PC-3 (cell line): ENCODE data around the gene SLC2A13. TPM values are rescaled to one million over a fixed set of nuclear protein-coding genes. Genes with fewer than 3 reads are reported as not detected.

ENCODE experiments used
- ATAC-seq: fragments of 200-7000 bp; cut with Tn5 transposase; 2 replicates; pipeline ENCODE4 v1.9.1; 2020; ENCODE audit warnings: mild to moderate bottlenecking, moderate library complexity
- BruUV-seq: library from RNA; stranded (reverse); fragments of 400-500 nt; replicated peaks from 2 replicates; lab custom pipeline; 2021; lab: Mats Ljungman, UMichigan
- CTCF ChIA-PET: fragments of 300-600 bp; sonication (Branson Sonifier 250); formaldehyde crosslinking; loops from one replicate; lab custom pipeline; 2022; ENCODE audit warnings: antibody characterized with exemption; lab: Charles Lee
- POLR2A ChIA-PET: fragments of 300-600 bp; sonication (Branson Sonifier 250); formaldehyde crosslinking; loops from one replicate; lab custom pipeline; 2022; ENCODE audit warnings: antibody characterized with exemption; ENCODE audit not compliant: unreplicated experiment; lab: Charles Lee
- DNase-seq: peaks from one replicate; pipeline ENCODE4 v3.0.0-alpha.2; 2015
- H2AFZ ChIP-seq: fragments of 300-600 bp; sonication (generic); 2 replicates; pipeline ENCODE4 v1.6.0; 2016; ENCODE audit warnings: antibody characterized with exemption, low read length
- H3F3A ChIP-seq: fragments of 300-600 bp; sonication (generic); one replicate; pipeline ENCODE4 v1.6.0; 2017; ENCODE audit warnings: antibody characterized with exemption, low read length, control low read depth, mild to moderate bottlenecking; ENCODE audit not compliant: unreplicated experiment
- H3K27ac ChIP-seq: fragments of 300-600 bp; sonication (generic); 2 replicates; pipeline ENCODE4 v1.5.1; 2016; ENCODE audit warnings: mild to moderate bottlenecking, low read length
- H3K27me3 ChIP-seq: fragments of 300-600 bp; sonication (generic); 2 replicates; pipeline ENCODE4 v1.6.1; 2016; ENCODE audit warnings: low read length, mixed read lengths
- H3K36me3 ChIP-seq: fragments of 300-600 bp; sonication (generic); 2 replicates; pipeline ENCODE4 v1.6.1; 2016; ENCODE audit warnings: low read depth, mixed run types, low read length, mixed read lengths
- H3K4me1 ChIP-seq: fragments of 300-600 bp; sonication (generic); 2 replicates; pipeline ENCODE4 v1.5.1; 2016; ENCODE audit warnings: low read length; ENCODE audit not compliant: insufficient read depth
- H3K4me2 ChIP-seq: fragments of 300-600 bp; sonication (generic); 2 replicates; pipeline ENCODE4 v1.6.0; 2016; ENCODE audit warnings: low read length
- H3K4me3 ChIP-seq: fragments of 300-600 bp; sonication (generic); 2 replicates; pipeline ENCODE4 v1.5.1; 2016; ENCODE audit warnings: mild to moderate bottlenecking, low read length, mixed read lengths
- H3K79me2 ChIP-seq: fragments of 300-600 bp; sonication (generic); 2 replicates; pipeline ENCODE4 v1.6.1; 2017; ENCODE audit warnings: low read length, mixed read lengths
- H3K9ac ChIP-seq: fragments of 300-600 bp; sonication (generic); 2 replicates; pipeline ENCODE4 v1.6.0; 2016; ENCODE audit warnings: mild to moderate bottlenecking, low read length
- H3K9me2 ChIP-seq: fragments of 300-600 bp; sonication (generic); replicated peaks from 2 replicates; pipeline ENCODE4 v1.6.1; 2016; ENCODE audit warnings: mixed run types, low read length, mixed read lengths
- H3K9me3 ChIP-seq: fragments of 300-600 bp; sonication (generic); 2 replicates; pipeline ENCODE4 v1.6.1; 2016; ENCODE audit warnings: low read length, mixed read lengths
- H4K20me1 ChIP-seq: fragments of 300-600 bp; sonication (generic); 2 replicates; pipeline ENCODE4 v1.6.1; 2016; ENCODE audit warnings: low read length, mixed read lengths
- CTCF ChIP-seq: fragments of 300-600 bp; sonication (generic); conservative IDR thresholded peaks from 2 replicates; pipeline ENCODE4 v1.5.1; 2017; ENCODE audit warnings: antibody characterized with exemption, low read depth, mild to moderate bottlenecking, low read length
- EZH2 ChIP-seq: fragments of 300-600 bp; sonication (generic); IDR thresholded peaks from one replicate; pipeline ENCODE4 v1.6.1; 2017; ENCODE audit warnings: antibody characterized with exemption, mild to moderate bottlenecking, low read length; ENCODE audit not compliant: unreplicated experiment
- EZH2phosphoT487 ChIP-seq: fragments of 300-600 bp; sonication (generic); IDR thresholded peaks from 2 replicates; pipeline ENCODE4 v1.6.1; 2018; ENCODE audit warnings: mild to moderate bottlenecking, antibody characterized with exemption, low read length, borderline replicate concordance
- intact Hi-C: fragments of 100-400 bp; cut with micrococcal nuclease; formaldehyde crosslinking; loops from 2 replicates; pipeline ENCODE4 v1.9.0; 2023
- total RNA-seq: library from RNA; depleted of rRNA; stranded (reverse); fragments of >200 nt; gene quantifications from 2 replicates; pipeline ENCODE4 v1.2.3, GENCODE V29; 2014

SLC2A13 gene
- total RNA-seq, 1 experiment from 2014 or later: 3.4 TPM

GRCh38 chr12:39872425-39872824 lies 233.5 kb downstream of the SLC2A13 start:
- Histone ChIP-seq H4K20me1 (no peaks in the 10 kb centered on the region), H3K79me2 (no peaks in the 10 kb centered on the region), H3K4me2 (no peak overlapping the region), H3F3A (no peaks in the 10 kb centered on the region), H3K9me3 (no peaks in the 10 kb centered on the region), H3K27me3 (no peaks in the 10 kb centered on the region), H3K4me3 (no peak overlapping the region), H3K4me1 (no peaks in the 10 kb centered on the region), H2AFZ (no peak overlapping the region), H3K36me3 (no peaks in the 10 kb centered on the region), H3K27ac (no peak overlapping the region), H3K9me2 (no peaks in the 10 kb centered on the region), H3K9ac (no peak overlapping the region)
- TF ChIP-seq CTCF (no peak), EZH2 (no peak), EZH2phosphoT487 (no peak)
- ChIA-PET POLR2A (no interaction called here), CTCF (no interaction called here)
- no TSS peak for BruUV-seq
- DNase-seq: no peak
- intact Hi-C loops: no loop called here
- no peak for ATAC-seq

DNA sequence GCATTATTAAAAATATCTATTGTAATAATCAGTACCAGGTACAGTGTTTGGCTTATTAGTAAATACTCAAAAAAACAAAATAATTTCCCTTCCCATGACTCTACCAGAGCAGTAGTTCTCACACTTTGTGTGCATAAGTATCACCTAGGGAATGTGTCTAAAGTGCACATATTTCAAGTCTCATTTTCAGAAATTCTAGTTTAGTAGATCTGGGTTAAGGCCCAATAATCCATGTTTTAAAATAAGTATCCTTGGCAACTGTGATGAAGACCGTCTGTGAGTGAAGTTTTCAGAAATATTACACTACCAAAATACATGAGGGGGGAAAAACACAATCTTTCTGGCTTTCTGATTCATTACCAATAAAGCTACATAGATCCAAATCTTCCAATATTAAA lies 237.6 kb downstream of the SLC2A13 start:
- H3K9me3 ChIP-seq: no peaks in the 10 kb centered on the region
- intact Hi-C loops: no loop called here
- no peak overlapping the region for H3K4me3 ChIP-seq
- CTCF ChIA-PET: no interaction called here
- no peaks in the 10 kb centered on the region for H3F3A ChIP-seq
- POLR2A ChIA-PET: no interaction called here
- H2AFZ ChIP-seq: no peak overlapping the region
- BruUV-seq: no TSS peak
- H4K20me1 ChIP-seq: no peaks in the 10 kb centered on the region
- H3K27me3 ChIP-seq: no peaks in the 10 kb centered on the region
- no peaks in the 10 kb centered on the region for H3K4me1 ChIP-seq
- no peaks in the 10 kb centered on the region for H3K9me2 ChIP-seq
- no peak overlapping the region for H3K27ac ChIP-seq
- no peak overlapping the region for H3K4me2 ChIP-seq
- ATAC-seq: no peak
- no peaks in the 10 kb centered on the region for H3K36me3 ChIP-seq
- DNase-seq: no peak
- no peaks in the 10 kb centered on the region for H3K79me2 ChIP-seq
- TF ChIP-seq EZH2: no peak
- no peak for TF ChIP-seq EZH2phosphoT487
- no peak for TF ChIP-seq CTCF
- H3K9ac ChIP-seq: no peak overlapping the region

DNA sequence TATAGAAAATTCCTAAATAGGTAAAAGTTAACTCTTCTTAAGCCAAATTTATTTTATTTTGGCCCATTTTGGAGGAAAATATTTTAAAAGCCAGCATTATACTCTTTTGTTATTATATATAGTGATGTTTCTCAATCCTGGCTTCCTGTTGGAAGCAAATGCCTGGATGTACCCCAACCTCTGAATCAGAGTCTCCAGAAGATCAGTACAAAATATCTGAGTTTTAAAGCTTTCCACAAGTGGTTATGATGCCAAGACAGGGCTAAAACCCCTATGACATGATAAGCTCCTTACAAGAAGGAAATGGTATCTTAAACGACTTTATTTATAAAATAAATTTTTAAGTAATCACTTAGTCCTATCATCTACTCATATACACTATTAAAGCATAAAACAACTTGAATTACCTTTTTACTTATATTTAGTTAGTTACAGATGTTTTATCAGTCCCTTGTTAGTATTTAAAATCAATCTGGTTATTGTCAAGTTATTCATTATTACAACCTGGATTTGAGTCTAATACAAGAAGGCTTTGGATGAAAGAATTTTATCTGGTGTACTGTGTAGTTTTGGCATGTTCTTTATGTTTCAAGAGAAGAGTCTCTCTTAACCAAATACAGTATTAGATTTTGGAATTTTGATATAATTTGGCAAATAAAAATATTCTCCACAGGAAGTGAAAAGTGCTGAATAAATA lies 238.1 kb downstream of the SLC2A13 start:
- H3K27me3 ChIP-seq: no peaks in the 10 kb centered on the region
- ChIA-PET POLR2A (no interaction called here), CTCF (no interaction called here)
- no peak overlapping the region for H3K27ac ChIP-seq
- H3K9me3 ChIP-seq: no peaks in the 10 kb centered on the region
- TF ChIP-seq EZH2 (no peak), CTCF (no peak), EZH2phosphoT487 (no peak)
- intact Hi-C loops: no loop called here
- no peak overlapping the region for H2AFZ ChIP-seq
- no peak for ATAC-seq
- H3K79me2 ChIP-seq: no peaks in the 10 kb centered on the region
- H3K36me3 ChIP-seq: no peaks in the 10 kb centered on the region
- no peak overlapping the region for H3K4me2 ChIP-seq
- H3K4me1 ChIP-seq: no peaks in the 10 kb centered on the region
- BruUV-seq: no TSS peak
- H3K4me3 ChIP-seq: no peak overlapping the region
- H3K9ac ChIP-seq: no peak overlapping the region
- no peaks in the 10 kb centered on the region for H4K20me1 ChIP-seq
- no peaks in the 10 kb centered on the region for H3K9me2 ChIP-seq
- H3F3A ChIP-seq: no peaks in the 10 kb centered on the region
- no peak for DNase-seq
